ENCODE results near the gene MCF2. TPM values are rescaled to one million over a fixed set of nuclear protein-coding genes. Genes with fewer than 3 reads are reported as not detected.

Gene MCF2
- total RNA-seq, 2 experiments from 2014 or later: not detected

GRCh38 chrX:139724626-139725025, 16.7 kb upstream of the MCF2 start:
- TF ChIP-seq EZH2phosphoT487 (IDR thresholded peaks at IDR 0.05; ENCODE audit: borderline replicate concordance, low read depth, low read length) (no peak), CTCF (conservative IDR thresholded peaks at IDR 0.05; ENCODE audit: low read length) (no peak)
- H3K9me2 ChIP-seq (ENCODE audit: insufficient read depth, low read length): no peaks in the 10 kb centered on the region
- H3K4me3 ChIP-seq (ENCODE audit: low read depth, low read length, poor library complexity, severe bottlenecking): no peak overlapping the region
- no peaks in the 10 kb centered on the region for H4K20me1 ChIP-seq (ENCODE audit: insufficient read depth, low read length)
- H2AFZ ChIP-seq (ENCODE audit: low read length): no peak overlapping the region
- no peaks in the 10 kb centered on the region for H3K36me3 ChIP-seq (ENCODE audit: insufficient read depth, low read length)
- H3K79me2 ChIP-seq (ENCODE audit: insufficient read depth, low read depth, low read length): no peaks in the 10 kb centered on the region
- no TSS peak for BruUV-seq (replicated peaks)
- ChIA-PET CTCF (ENCODE audit: unreplicated experiment) (no interaction called here), POLR2A (no interaction called here)
- H3K4me2 ChIP-seq (ENCODE audit: low read length): no peak overlapping the region
- intact Hi-C loops (cut with micrococcal nuclease; ENCODE audit: unreplicated experiment): no loop called here
- no peaks in the 10 kb centered on the region for H3K9me3 ChIP-seq (ENCODE audit: low read length)
- no peaks in the 10 kb centered on the region for H3K4me1 ChIP-seq (ENCODE audit: insufficient read depth, low read length, poor library complexity, severe bottlenecking)
- no peak overlapping the region for H3K27ac ChIP-seq (ENCODE audit: low read depth, low read length, poor library complexity, severe bottlenecking)
- no peak for DNase-seq (ENCODE audit: low spot score)

GRCh38 chrX:139720979-139721378, 13.0 kb upstream of the MCF2 start:
- no peaks in the 10 kb centered on the region for H3K79me2 ChIP-seq (ENCODE audit: insufficient read depth, low read depth, low read length)
- H3K4me2 ChIP-seq (ENCODE audit: low read length): no peak overlapping the region
- ChIA-PET POLR2A (no interaction called here), CTCF (ENCODE audit: unreplicated experiment) (no interaction called here)
- H3K9me3 ChIP-seq (ENCODE audit: low read length): no peaks in the 10 kb centered on the region
- no peak overlapping the region for H3K27ac ChIP-seq (ENCODE audit: low read depth, low read length, poor library complexity, severe bottlenecking)
- no peaks in the 10 kb centered on the region for H3K4me1 ChIP-seq (ENCODE audit: insufficient read depth, low read length, poor library complexity, severe bottlenecking)
- H3K4me3 ChIP-seq (ENCODE audit: low read depth, low read length, poor library complexity, severe bottlenecking): no peak overlapping the region
- H3K9me2 ChIP-seq (ENCODE audit: insufficient read depth, low read length): no peaks in the 10 kb centered on the region
- no peak overlapping the region for H2AFZ ChIP-seq (ENCODE audit: low read length)
- BruUV-seq (replicated peaks): no TSS peak
- H4K20me1 ChIP-seq (ENCODE audit: insufficient read depth, low read length): no peaks in the 10 kb centered on the region
- DNase-seq (ENCODE audit: low spot score): no peak
- intact Hi-C loops (cut with micrococcal nuclease; ENCODE audit: unreplicated experiment): no loop called here
- no peak for TF ChIP-seq EZH2phosphoT487 (IDR thresholded peaks at IDR 0.05; ENCODE audit: borderline replicate concordance, low read depth, low read length)
- H3K36me3 ChIP-seq (ENCODE audit: insufficient read depth, low read length): no peaks in the 10 kb centered on the region

- no peaks in the 10 kb centered on the region for H4K20me1 ChIP-seq (ENCODE audit: insufficient read depth, low read length)
- DNase-seq (ENCODE audit: low spot score): no peak
- no peaks in the 10 kb centered on the region for H3K36me3 ChIP-seq (ENCODE audit: insufficient read depth, low read length)
- intact Hi-C loops (cut with micrococcal nuclease; ENCODE audit: unreplicated experiment): no loop called here
- no peaks in the 10 kb centered on the region for H3K79me2 ChIP-seq (ENCODE audit: insufficient read depth, low read depth, low read length)
- H3K9me3 ChIP-seq (ENCODE audit: low read length): no peaks in the 10 kb centered on the region
- ChIA-PET POLR2A (no interaction called here), CTCF (ENCODE audit: unreplicated experiment) (no interaction called here)
- no peaks in the 10 kb centered on the region for H3K9me2 ChIP-seq (ENCODE audit: insufficient read depth, low read length)
- H3K4me1 ChIP-seq (ENCODE audit: insufficient read depth, low read length, poor library complexity, severe bottlenecking): no peaks in the 10 kb centered on the region
- TF ChIP-seq EZH2phosphoT487 (IDR thresholded peaks at IDR 0.05; ENCODE audit: borderline replicate concordance, low read depth, low read length): no peak
- no peak for TF ChIP-seq CTCF (conservative IDR thresholded peaks at IDR 0.05; ENCODE audit: low read length)
- H2AFZ ChIP-seq (ENCODE audit: low read length): no peak overlapping the region
- no TSS peak for BruUV-seq (replicated peaks)
- no peak overlapping the region for H3K4me3 ChIP-seq (ENCODE audit: low read depth, low read length, poor library complexity, severe bottlenecking)
- no peak overlapping the region for H3K4me2 ChIP-seq (ENCODE audit: low read length)
- H3K27ac ChIP-seq (ENCODE audit: low read depth, low read length, poor library complexity, severe bottlenecking): no peak overlapping the region
Measured at GRCh38 chrX:139720136-139720535, 12.2 kb upstream of the MCF2 start.
